HCT116 (cell line): ENCODE data around the gene NLE1. TPM values are rescaled to one million over a fixed set of nuclear protein-coding genes. Genes with fewer than 3 reads are reported as not detected.

Experiments used
- ATAC-seq: fragments of 200-7000 bp; cut with Tn5 transposase; 2 replicates; pipeline ENCODE4 v1.9.1; 2020; ENCODE audit warnings: mild to moderate bottlenecking, moderate library complexity
- BruUV-seq: library from RNA; stranded (reverse); fragments of 400-500 nt; replicated peaks from 2 replicates; lab custom pipeline; 2021; lab: Mats Ljungman, UMichigan
- CTCF ChIA-PET: fragments of 300-600 bp; sonication (Branson Sonifier 250); formaldehyde crosslinking; loops from one replicate; lab custom pipeline; 2021; ENCODE audit warnings: antibody characterized with exemption; lab: Charles Lee
- POLR2A ChIA-PET: fragments of 300-600, 350-600 bp; sonication (Branson Sonifier 250); formaldehyde crosslinking; loops from one replicate; lab custom pipeline; 2021; ENCODE audit warnings: antibody characterized with exemption; lab: Charles Lee
- RAD21 ChIA-PET, 2 experiments: fragments of 300-600 bp; sonication (Branson Sonifier 250); formaldehyde crosslinking; loops; one replicate each; lab custom pipeline; 2023; ENCODE audit warnings: low total read pairs in 2 of 2; ENCODE audit not compliant: uncharacterized antibody in 2 of 2, unreplicated experiment in 2 of 2, low non-redundant PET in 1 of 2; lab: Charles Lee
- DNase-seq: peaks from one replicate; pipeline ENCODE4 v3.0.0-alpha.2; 2010; ENCODE audit warnings: low read depth, low spot score
- H2AFZ ChIP-seq: fragments of 200-600 bp; shearing (Covaris generic), sonication (generic); 2 replicates; pipeline ENCODE4 v1.6.1; 2017; ENCODE audit warnings: low read depth, mixed run types, mixed read lengths, antibody characterized with exemption, low read length; ENCODE audit not compliant: poor library complexity, severe bottlenecking
- H3K27ac ChIP-seq: 2 replicates; pipeline ENCODE4 v1.5.1; 2012; ENCODE audit warnings: low read depth, low read length
- H3K27me3 ChIP-seq: fragments of 200-600 bp; sonication (generic); 2 replicates; pipeline ENCODE4 v1.6.1; 2016; ENCODE audit warnings: mixed run types, low read length, mixed read lengths; ENCODE audit not compliant: insufficient read depth
- H3K36me3 ChIP-seq, 2 experiments: fragments of 200-500 bp in 1 of 2; fragments of 200-600 bp in 1 of 2; sonication (Bioruptor generic) in 1 of 2; sonication (generic) in 1 of 2; 2 replicates each; pipeline versions ENCODE4 v1.5.1 to v1.6.1; 2014 to 2016; ENCODE audit warnings: low read length in 2 of 2, inconsistent platforms in 1 of 2, mixed read lengths in 1 of 2, mixed run types in 1 of 2; ENCODE audit not compliant: insufficient read depth in 2 of 2, control insufficient read depth in 1 of 2
- H3K4me1 ChIP-seq, 2 experiments: fragments of 200-600 bp in 1 of 2; sonication (generic) in 1 of 2; 2 replicates each; pipeline versions ENCODE4 v1.5.1 to v1.6.1; 2012 to 2017; ENCODE audit warnings: low read length in 2 of 2, inconsistent platforms in 1 of 2, mild to moderate bottlenecking in 1 of 2, mixed read lengths in 1 of 2, mixed run types in 1 of 2, moderate library complexity in 1 of 2; ENCODE audit not compliant: insufficient read depth in 2 of 2, control insufficient read depth in 1 of 2
- H3K4me2 ChIP-seq: fragments of 200-600 bp; sonication (generic); 2 replicates; pipeline ENCODE4 v1.6.1; 2017; ENCODE audit warnings: mixed run types, low read length, mixed read lengths
- H3K4me3 ChIP-seq, 2 experiments: fragments of 200-600 bp in 1 of 2; sonication (generic) in 1 of 2; replicated peaks in 1 of 2; 2 replicates each; pipeline ENCODE4 v1.5.1; 2011 to 2016; ENCODE audit warnings: low read length in 2 of 2, control low read depth in 1 of 2, low read depth in 1 of 2, mild to moderate bottlenecking in 1 of 2, mixed read lengths in 1 of 2, mixed run types in 1 of 2
- H3K79me2 ChIP-seq: fragments of 200-600 bp; sonication (generic); 2 replicates; pipeline ENCODE4 v1.6.1; 2017; ENCODE audit warnings: mild to moderate bottlenecking, mixed run types, low read length, moderate library complexity, mixed read lengths; ENCODE audit not compliant: insufficient read depth
- H3K9ac ChIP-seq: fragments of 200-600 bp; sonication (generic); 2 replicates; pipeline ENCODE4 v1.6.1; 2016; ENCODE audit warnings: low read length, mixed read lengths
- H3K9me2 ChIP-seq: fragments of 200-600 bp; sonication (generic), shearing (Covaris generic); 2 replicates; pipeline ENCODE4 v1.6.1; 2017; ENCODE audit warnings: mixed run types, mild to moderate bottlenecking, moderate library complexity; ENCODE audit not compliant: insufficient read depth
- H3K9me3 ChIP-seq, 2 experiments: fragments of 200-500 bp in 1 of 2; fragments of 200-600 bp in 1 of 2; sonication (Bioruptor generic) in 1 of 2; sonication (generic) in 1 of 2; 2 replicates each; pipeline ENCODE4 v1.6.1; 2014 to 2017; ENCODE audit warnings: low read length in 2 of 2, mixed read lengths in 2 of 2, inconsistent platforms in 1 of 2, low read depth in 1 of 2, mild to moderate bottlenecking in 1 of 2, mixed run types in 1 of 2, moderate library complexity in 1 of 2; ENCODE audit not compliant: control insufficient read depth in 1 of 2, insufficient read depth in 1 of 2
- H4K20me1 ChIP-seq: fragments of 200-600 bp; sonication (generic), shearing (Covaris generic); 2 replicates; pipeline ENCODE4 v1.6.1; 2017; ENCODE audit warnings: mixed run types, mild to moderate bottlenecking, moderate library complexity; ENCODE audit not compliant: insufficient read depth
- EGR1 ChIP-seq: IDR thresholded peaks from 2 replicates; pipeline ENCODE4 v1.6.1; 2012; ENCODE audit warnings: low read depth
- ELF1 ChIP-seq: IDR thresholded peaks from 2 replicates; pipeline ENCODE4 v1.6.1; 2012; ENCODE audit warnings: low read depth, borderline replicate concordance
- EZH2 ChIP-seq: fragments of 200-600 bp; sonication (generic); IDR thresholded peaks from 2 replicates; pipeline ENCODE4 v1.6.1; 2017; ENCODE audit warnings: antibody characterized with exemption, mixed run types
- FOSL1 ChIP-seq: IDR thresholded peaks from 2 replicates; pipeline ENCODE4 v1.6.1; 2012; ENCODE audit warnings: low read depth
- JUND ChIP-seq: IDR thresholded peaks from 2 replicates; pipeline ENCODE4 v1.6.1; 2012
- POLR2AphosphoS5 ChIP-seq: IDR thresholded peaks from 2 replicates; pipeline ENCODE4 v1.6.1; 2011; ENCODE audit warnings: mild to moderate bottlenecking, low read depth, low read length, moderate library complexity
- SIN3A ChIP-seq: IDR thresholded peaks from 2 replicates; pipeline ENCODE4 v1.6.1; 2012; ENCODE audit warnings: low read depth
- SP1 ChIP-seq: IDR thresholded peaks from 2 replicates; pipeline ENCODE4 v1.6.1; 2012; ENCODE audit warnings: low read depth
- SRF ChIP-seq: IDR thresholded peaks from 2 replicates; pipeline ENCODE4 v1.6.1; 2012; ENCODE audit warnings: low read depth
- YY1 ChIP-seq: IDR thresholded peaks from 2 replicates; pipeline ENCODE4 v1.6.1; 2011; ENCODE audit warnings: low read length, low read depth, moderate library complexity, mild to moderate bottlenecking; ENCODE audit not compliant: insufficient replicate concordance; ENCODE audit errors: extremely low read depth
- ZFX ChIP-seq: fragments of 450-650 bp; IDR thresholded peaks from 2 replicates; pipeline ENCODE4 v1.6.1; 2017
- ZNF274 ChIP-seq: fragments of 200-500 bp; sonication (Bioruptor generic); IDR thresholded peaks from 2 replicates; pipeline ENCODE4 v1.6.1; 2014; ENCODE audit warnings: mild to moderate bottlenecking, low read depth, low read length, inconsistent platforms
- intact Hi-C: fragments of 100-400 bp; cut with micrococcal nuclease; formaldehyde crosslinking; loops from 2 replicates; pipeline ENCODE4 v1.10.0; 2022
- total RNA-seq: library from RNA; stranded (reverse); gene quantifications from one replicate; pipeline ENCODE4 v1.2.1, GENCODE V29; 2021; ENCODE audit not compliant: unreplicated experiment
- TF ChIP-seq, protein P1 (sequence below), 3 experiments: fragments of 200-600 bp in 1 of 3; sonication (generic) in 1 of 3; IDR thresholded peaks in 2 of 3; conservative IDR thresholded peaks in 1 of 3; 2 replicates each; pipeline ENCODE4 v1.5.1; 2012 to 2017; ENCODE audit warnings: low read depth in 2 of 3, low read length in 2 of 3, antibody characterized with exemption in 1 of 3, borderline replicate concordance in 1 of 3, control low read depth in 1 of 3, mild to moderate bottlenecking in 1 of 3, mixed read lengths in 1 of 3, mixed run types in 1 of 3, moderate library complexity in 1 of 3; ENCODE audit not compliant: insufficient read depth in 1 of 3
- TF ChIP-seq, protein P2 (sequence below): IDR thresholded peaks from 2 replicates; pipeline ENCODE4 v1.6.1; 2012; ENCODE audit warnings: low read depth

Gene NLE1
- total RNA-seq, 1 experiment from 2014 or later, result 55.5 TPM

- Histone ChIP-seq H3K27me3 (no peaks in the 10 kb centered on the region), H3K9me3 (no peaks in the 10 kb centered on the region), H3K4me3 (no peak overlapping the region), H4K20me1 (no peaks in the 10 kb centered on the region; the same call in 1 of the 2 replicates), H2AFZ (no peak overlapping the region), H3K36me3 (peaks cover 31 to 61% of the 10 kb centered on the region in 2 experiments; a peak in 3 of 4 replicates), H3K27ac (no peak overlapping the region), H3K9me2 (no peaks in the 10 kb centered on the region), H3K4me2 (no peak overlapping the region), H3K4me1 (no peaks in the 10 kb centered on the region)
- POLR2A ChIA-PET, result no interaction called here
- CTCF ChIA-PET, result no interaction called here
- intact Hi-C loops, result no loop called here
- no TSS peak for BruUV-seq
- ATAC-seq, result no peak
- RAD21 ChIA-PET, result no interaction called here
- no peak for TF ChIP-seq SP1
- TF ChIP-seq POLR2AphosphoS5, result no peak
- no peak for TF ChIP-seq ZNF274
- no peak for TF ChIP-seq ELF1
- TF ChIP-seq, protein P1, sequence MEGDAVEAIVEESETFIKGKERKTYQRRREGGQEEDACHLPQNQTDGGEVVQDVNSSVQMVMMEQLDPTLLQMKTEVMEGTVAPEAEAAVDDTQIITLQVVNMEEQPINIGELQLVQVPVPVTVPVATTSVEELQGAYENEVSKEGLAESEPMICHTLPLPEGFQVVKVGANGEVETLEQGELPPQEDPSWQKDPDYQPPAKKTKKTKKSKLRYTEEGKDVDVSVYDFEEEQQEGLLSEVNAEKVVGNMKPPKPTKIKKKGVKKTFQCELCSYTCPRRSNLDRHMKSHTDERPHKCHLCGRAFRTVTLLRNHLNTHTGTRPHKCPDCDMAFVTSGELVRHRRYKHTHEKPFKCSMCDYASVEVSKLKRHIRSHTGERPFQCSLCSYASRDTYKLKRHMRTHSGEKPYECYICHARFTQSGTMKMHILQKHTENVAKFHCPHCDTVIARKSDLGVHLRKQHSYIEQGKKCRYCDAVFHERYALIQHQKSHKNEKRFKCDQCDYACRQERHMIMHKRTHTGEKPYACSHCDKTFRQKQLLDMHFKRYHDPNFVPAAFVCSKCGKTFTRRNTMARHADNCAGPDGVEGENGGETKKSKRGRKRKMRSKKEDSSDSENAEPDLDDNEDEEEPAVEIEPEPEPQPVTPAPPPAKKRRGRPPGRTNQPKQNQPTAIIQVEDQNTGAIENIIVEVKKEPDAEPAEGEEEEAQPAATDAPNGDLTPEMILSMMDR (IDR thresholded peaks at IDR 0.05 in 2 of 3, conservative IDR thresholded peaks at IDR 0.05 in 1 of 3; ENCODE audit: borderline replicate concordance in 1 of 3, insufficient read depth in 1 of 3, low read depth in 2 of 3, low read length in 2 of 3), result no peak
- TF ChIP-seq EZH2, result no peak
- no peak for TF ChIP-seq EGR1
- TF ChIP-seq YY1, result no peak
- TF ChIP-seq, protein P2, sequence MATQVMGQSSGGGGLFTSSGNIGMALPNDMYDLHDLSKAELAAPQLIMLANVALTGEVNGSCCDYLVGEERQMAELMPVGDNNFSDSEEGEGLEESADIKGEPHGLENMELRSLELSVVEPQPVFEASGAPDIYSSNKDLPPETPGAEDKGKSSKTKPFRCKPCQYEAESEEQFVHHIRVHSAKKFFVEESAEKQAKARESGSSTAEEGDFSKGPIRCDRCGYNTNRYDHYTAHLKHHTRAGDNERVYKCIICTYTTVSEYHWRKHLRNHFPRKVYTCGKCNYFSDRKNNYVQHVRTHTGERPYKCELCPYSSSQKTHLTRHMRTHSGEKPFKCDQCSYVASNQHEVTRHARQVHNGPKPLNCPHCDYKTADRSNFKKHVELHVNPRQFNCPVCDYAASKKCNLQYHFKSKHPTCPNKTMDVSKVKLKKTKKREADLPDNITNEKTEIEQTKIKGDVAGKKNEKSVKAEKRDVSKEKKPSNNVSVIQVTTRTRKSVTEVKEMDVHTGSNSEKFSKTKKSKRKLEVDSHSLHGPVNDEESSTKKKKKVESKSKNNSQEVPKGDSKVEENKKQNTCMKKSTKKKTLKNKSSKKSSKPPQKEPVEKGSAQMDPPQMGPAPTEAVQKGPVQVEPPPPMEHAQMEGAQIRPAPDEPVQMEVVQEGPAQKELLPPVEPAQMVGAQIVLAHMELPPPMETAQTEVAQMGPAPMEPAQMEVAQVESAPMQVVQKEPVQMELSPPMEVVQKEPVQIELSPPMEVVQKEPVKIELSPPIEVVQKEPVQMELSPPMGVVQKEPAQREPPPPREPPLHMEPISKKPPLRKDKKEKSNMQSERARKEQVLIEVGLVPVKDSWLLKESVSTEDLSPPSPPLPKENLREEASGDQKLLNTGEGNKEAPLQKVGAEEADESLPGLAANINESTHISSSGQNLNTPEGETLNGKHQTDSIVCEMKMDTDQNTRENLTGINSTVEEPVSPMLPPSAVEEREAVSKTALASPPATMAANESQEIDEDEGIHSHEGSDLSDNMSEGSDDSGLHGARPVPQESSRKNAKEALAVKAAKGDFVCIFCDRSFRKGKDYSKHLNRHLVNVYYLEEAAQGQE, result no peak
- no peak for TF ChIP-seq SRF
- no peak for TF ChIP-seq SIN3A
- TF ChIP-seq ZFX, result no peak
- no peak for TF ChIP-seq FOSL1
- no peak for TF ChIP-seq JUND
- TF ChIP-seq, all 23 proteins: peak for 0
- no peaks in the 10 kb centered on the region for H3K79me2 ChIP-seq
- no peak overlapping the region for H3K9ac ChIP-seq
- no peak for DNase-seq
These were observed 10.0 kb downstream of the NLE1 start for GRCh38 chr17:35132099-35132498.
